Endothelial cell of umbilical vein (primary cell): ENCODE data around the gene RPL18.

ENCODE experiments used
- EZH2 ChIP-seq: IDR thresholded peaks from 2 replicates; pipeline ENCODE4 v1.6.1; 2012; ENCODE audit warnings: borderline replicate concordance, low read depth, mild to moderate bottlenecking, moderate library complexity, low read length, inconsistent platforms; ENCODE audit not compliant: severe bottlenecking
- JUN ChIP-seq: IDR thresholded peaks from 2 replicates; pipeline ENCODE4 v1.6.1; 2011; ENCODE audit warnings: borderline replicate concordance, low read depth; ENCODE audit not compliant: insufficient read length, insufficient read depth
- MAX ChIP-seq: IDR thresholded peaks from 2 replicates; pipeline ENCODE4 v1.6.1; 2011; ENCODE audit not compliant: insufficient read depth, insufficient read length
- POLR2A ChIP-seq: IDR thresholded peaks from 2 replicates; pipeline ENCODE4 v1.6.1; 2012; ENCODE audit warnings: low read depth, mild to moderate bottlenecking, control low read depth, low read length
- POLR2AphosphoS5 ChIP-seq: IDR thresholded peaks from 2 replicates; pipeline ENCODE4 v1.6.1; 2012; ENCODE audit warnings: low read depth, mild to moderate bottlenecking, control low read depth, low read length, moderate library complexity; ENCODE audit not compliant: insufficient read depth
- TF ChIP-seq, protein P1 (sequence below), 2 donors: IDR thresholded peaks; 1 replicate in 1 of 2; 2 replicates in 1 of 2; pipeline ENCODE4 v1.5.1; 2011; ENCODE audit warnings: low read length in 2 of 2, mild to moderate bottlenecking in 2 of 2, moderate library complexity in 2 of 2, control low read depth in 1 of 2, inconsistent platforms in 1 of 2, low read depth in 1 of 2; ENCODE audit not compliant: insufficient read depth in 1 of 2; ENCODE audit errors: extremely low read depth in 1 of 2

DNA sequence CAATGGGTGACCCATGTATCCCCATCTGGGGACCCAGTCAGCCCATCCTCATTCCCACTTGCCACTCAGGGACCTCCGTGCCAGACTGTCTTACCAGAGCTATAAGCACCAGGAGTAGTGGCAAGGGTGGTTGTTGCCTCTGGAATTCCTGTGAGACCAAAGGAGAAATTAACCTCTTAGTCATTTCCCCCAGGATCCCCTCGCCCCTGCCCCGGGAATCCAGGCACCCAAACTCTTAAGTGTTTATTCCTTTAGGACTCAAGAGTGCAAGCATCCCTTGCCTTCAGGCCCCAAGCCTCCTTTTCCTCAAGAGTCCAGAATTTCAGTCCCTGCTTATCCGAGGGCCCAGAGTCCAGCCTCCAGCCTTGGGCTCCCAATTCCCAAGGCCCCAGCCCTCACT is 44.7 kb upstream of the RPL18 start:
- TF ChIP-seq, protein P1, sequence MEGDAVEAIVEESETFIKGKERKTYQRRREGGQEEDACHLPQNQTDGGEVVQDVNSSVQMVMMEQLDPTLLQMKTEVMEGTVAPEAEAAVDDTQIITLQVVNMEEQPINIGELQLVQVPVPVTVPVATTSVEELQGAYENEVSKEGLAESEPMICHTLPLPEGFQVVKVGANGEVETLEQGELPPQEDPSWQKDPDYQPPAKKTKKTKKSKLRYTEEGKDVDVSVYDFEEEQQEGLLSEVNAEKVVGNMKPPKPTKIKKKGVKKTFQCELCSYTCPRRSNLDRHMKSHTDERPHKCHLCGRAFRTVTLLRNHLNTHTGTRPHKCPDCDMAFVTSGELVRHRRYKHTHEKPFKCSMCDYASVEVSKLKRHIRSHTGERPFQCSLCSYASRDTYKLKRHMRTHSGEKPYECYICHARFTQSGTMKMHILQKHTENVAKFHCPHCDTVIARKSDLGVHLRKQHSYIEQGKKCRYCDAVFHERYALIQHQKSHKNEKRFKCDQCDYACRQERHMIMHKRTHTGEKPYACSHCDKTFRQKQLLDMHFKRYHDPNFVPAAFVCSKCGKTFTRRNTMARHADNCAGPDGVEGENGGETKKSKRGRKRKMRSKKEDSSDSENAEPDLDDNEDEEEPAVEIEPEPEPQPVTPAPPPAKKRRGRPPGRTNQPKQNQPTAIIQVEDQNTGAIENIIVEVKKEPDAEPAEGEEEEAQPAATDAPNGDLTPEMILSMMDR (IDR thresholded peaks at IDR 0.05; ENCODE audit: extremely low read depth in 1 of 2, insufficient read depth in 1 of 2, low read depth in 1 of 2, low read length in 2 of 2) = no peak
- no peak for TF ChIP-seq POLR2A
- TF ChIP-seq EZH2 = no peak
- no peak for TF ChIP-seq MAX
- no peak for TF ChIP-seq JUN
- no peak for TF ChIP-seq POLR2AphosphoS5
